Activated CD4-positive, alpha-beta memory T cell treated with anti-CD3 and anti-CD28 coated beads for 36 hours (primary cell): ENCODE results near the gene BTBD9. TPM values are rescaled to one million over a fixed set of nuclear protein-coding genes. Genes with fewer than 3 reads are reported as not detected.
A peak's percentile ranks its signal among the peaks of the same experiment; 100 is the strongest.

ENCODE experiments used
- CTCF ChIA-PET: fragments of 350-600 bp; sonication (Branson Sonifier 250); formaldehyde crosslinking; loops from one replicate; lab custom pipeline; 2021; ENCODE audit warnings: antibody characterized with exemption, inconsistent platforms; lab: Charles Lee
- POLR2A ChIA-PET: fragments of 350-600 bp; sonication (Branson Sonifier 250); formaldehyde crosslinking; loops from one replicate; lab custom pipeline; 2021; ENCODE audit warnings: antibody characterized with exemption; lab: Charles Lee
- DNase-seq: peaks from one replicate; pipeline ENCODE4 v3.0.0-alpha.2; 2020
- H3K27ac Mint-ChIP-seq: one replicate; pipeline ENCODE4 v1.8.0; 2021; ENCODE audit warnings: mixed read lengths
- H3K27me3 Mint-ChIP-seq: one replicate; pipeline ENCODE4 v1.8.0; 2021; ENCODE audit warnings: mixed read lengths
- H3K36me3 Mint-ChIP-seq: one replicate; pipeline ENCODE4 v1.8.0; 2021; ENCODE audit warnings: mixed read lengths
- H3K4me1 Mint-ChIP-seq: one replicate; pipeline ENCODE4 v1.8.0; 2021; ENCODE audit warnings: low read depth, mixed read lengths
- H3K4me3 Mint-ChIP-seq: one replicate; pipeline ENCODE4 v1.8.0; 2021; ENCODE audit warnings: mild to moderate bottlenecking, mixed read lengths
- H3K9me3 Mint-ChIP-seq: one replicate; pipeline ENCODE4 v1.8.0; 2021; ENCODE audit warnings: mixed read lengths
- intact Hi-C: fragments of 100-400 bp; cut with micrococcal nuclease; formaldehyde crosslinking; loops from one replicate; pipeline ENCODE4 v1.15.1; 2023
- total RNA-seq, 2 experiments: library from RNA; stranded (reverse); gene quantifications; one replicate each; pipeline ENCODE4 v1.2.3, GENCODE V29; 2021

The BTBD9 gene
- total RNA-seq, 2 experiments from 2014 or later = 14.4 to 14.6 TPM

- no peak for DNase-seq
- no peaks in the 10 kb centered on the region for H3K27me3 Mint-ChIP-seq
- intact Hi-C loops = no loop called here
- H3K27ac Mint-ChIP-seq = no peak overlapping the region
- peaks cover 14% of the 10 kb centered on the region for H3K4me1 Mint-ChIP-seq
- H3K4me3 Mint-ChIP-seq = no peak overlapping the region
- no peaks in the 10 kb centered on the region for H3K9me3 Mint-ChIP-seq
- no peaks in the 10 kb centered on the region for H3K36me3 Mint-ChIP-seq
- ChIA-PET POLR2A (interaction anchor here (0.6 kb wide), 1 partner anchor 56 kb away, joined by 3 read pairs; no protein-coding TSS in a partner anchor), CTCF (no interaction called here)
Observed at GRCh38 chr6:38306931-38307330, 332.8 kb downstream of the BTBD9 start.

GRCh38 chr6:38305995-38306681 lies 333.6 kb downstream of the BTBD9 start:
- Mint-ChIP-seq H3K27me3 (no peaks in the 10 kb centered on the region), H3K36me3 (peaks cover 2% of the 10 kb centered on the region), H3K27ac (no peak overlapping the region), H3K4me3 (no peak overlapping the region), H3K4me1 (peaks cover 16% of the 10 kb centered on the region), H3K9me3 (no peaks in the 10 kb centered on the region)
- CTCF ChIA-PET = no interaction called here
- no peak for DNase-seq
- POLR2A ChIA-PET = no interaction called here
- intact Hi-C loops = no loop called here

- intact Hi-C loops = no loop called here
- H3K36me3 Mint-ChIP-seq = peaks cover 8% of the 10 kb centered on the region
- peaks cover 4% of the 10 kb centered on the region for H3K9me3 Mint-ChIP-seq
Observed at GRCh38 chr6:38302838-38303237, 336.9 kb downstream of the BTBD9 start.

GRCh38 chr6:38302081-38302480 lies 337.6 kb downstream of the BTBD9 start:
- no peak for DNase-seq
- CTCF ChIA-PET = no interaction called here
- H3K4me3 Mint-ChIP-seq = no peak overlapping the region
- H3K4me1 Mint-ChIP-seq = peaks cover 10% of the 10 kb centered on the region
- H3K27me3 Mint-ChIP-seq = no peaks in the 10 kb centered on the region
- H3K27ac Mint-ChIP-seq = no peak overlapping the region
- H3K9me3 Mint-ChIP-seq = peaks cover 7% of the 10 kb centered on the region
- POLR2A ChIA-PET = no interaction called here
- peaks cover 11% of the 10 kb centered on the region for H3K36me3 Mint-ChIP-seq
- intact Hi-C loops = no loop called here

More at GRCh38 chr6:38302838-38303237, 336.9 kb downstream of the BTBD9 start:
- Mint-ChIP-seq H3K4me1 (peaks cover 15% of the 10 kb centered on the region), H3K27me3 (no peaks in the 10 kb centered on the region), H3K4me3 (no peak overlapping the region), H3K27ac (no peak overlapping the region)
- no peak for DNase-seq
- CTCF ChIA-PET = no interaction called here
- POLR2A ChIA-PET = no interaction called here

GRCh38 chr6:38290133-38290799 lies 349.5 kb downstream of the BTBD9 start:
- Mint-ChIP-seq H3K4me1 (no peaks in the 10 kb centered on the region), H3K4me3 (no peak overlapping the region), H3K27ac (no peak overlapping the region), H3K9me3 (peaks cover 13% of the 10 kb centered on the region), H3K27me3 (no peaks in the 10 kb centered on the region), H3K36me3 (peaks cover 23% of the 10 kb centered on the region)
- DNase-seq = no peak
- POLR2A ChIA-PET = no interaction called here
- intact Hi-C loops = no loop called here
- CTCF ChIA-PET = no interaction called here

- CTCF ChIA-PET = no interaction called here
- no peaks in the 10 kb centered on the region for H3K27me3 Mint-ChIP-seq
Observed at GRCh38 chr6:38287487-38287886, 352.2 kb downstream of the BTBD9 start.

GRCh38 chr6:38284802-38285394 lies 354.8 kb downstream of the BTBD9 start:
- Mint-ChIP-seq H3K4me3 (no peak overlapping the region), H3K9me3 (no peaks in the 10 kb centered on the region), H3K27ac (no peak overlapping the region), H3K4me1 (peaks cover 16% of the 10 kb centered on the region), H3K27me3 (no peaks in the 10 kb centered on the region), H3K36me3 (peaks cover 16% of the 10 kb centered on the region)
- POLR2A ChIA-PET = no interaction called here
- CTCF ChIA-PET = no interaction called here
- intact Hi-C loops = no loop called here
- DNase-seq = no peak

More at GRCh38 chr6:38287487-38287886, 352.2 kb downstream of the BTBD9 start:
- no peaks in the 10 kb centered on the region for H3K9me3 Mint-ChIP-seq
- peaks cover 18% of the 10 kb centered on the region for H3K36me3 Mint-ChIP-seq
- POLR2A ChIA-PET = no interaction called here
- no peak for DNase-seq
- peaks cover 16% of the 10 kb centered on the region for H3K4me1 Mint-ChIP-seq
- H3K4me3 Mint-ChIP-seq = no peak overlapping the region
- intact Hi-C loops = no loop called here
- no peak overlapping the region for H3K27ac Mint-ChIP-seq

GRCh38 chr6:38283734-38284362 lies 355.9 kb downstream of the BTBD9 start:
- Mint-ChIP-seq H3K36me3 (peaks cover 19% of the 10 kb centered on the region), H3K27ac (no peak overlapping the region), H3K4me3 (no peak overlapping the region), H3K4me1 (peaks cover 16% of the 10 kb centered on the region), H3K27me3 (no peaks in the 10 kb centered on the region), H3K9me3 (no peaks in the 10 kb centered on the region)
- intact Hi-C loops = no loop called here
- DNase-seq = peak; percentile 23
- ChIA-PET POLR2A (no interaction called here), CTCF (no interaction called here)

- intact Hi-C loops = no loop called here
- Mint-ChIP-seq H3K4me1 (peaks cover 16% of the 10 kb centered on the region), H3K27ac (no peak overlapping the region)
Observed at GRCh38 chr6:38282911-38283310, 356.8 kb downstream of the BTBD9 start.

GRCh38 chr6:38281126-38281525 lies 358.6 kb downstream of the BTBD9 start:
- intact Hi-C loops = no loop called here
- Mint-ChIP-seq H3K27ac (no peak overlapping the region), H3K4me1 (peaks cover 16% of the 10 kb centered on the region), H3K9me3 (peaks cover 2% of the 10 kb centered on the region), H3K27me3 (no peaks in the 10 kb centered on the region), H3K36me3 (peaks cover 18% of the 10 kb centered on the region), H3K4me3 (no peak overlapping the region)
- no peak for DNase-seq
- ChIA-PET CTCF (interaction anchor here (0.7 kb wide), 1 partner anchor 1889 kb away, joined by 3 read pairs; no protein-coding TSS in a partner anchor), POLR2A (no interaction called here)

More at GRCh38 chr6:38282911-38283310, 356.8 kb downstream of the BTBD9 start:
- H3K9me3 Mint-ChIP-seq = no peaks in the 10 kb centered on the region
- ChIA-PET POLR2A (no interaction called here), CTCF (no interaction called here)
- H3K36me3 Mint-ChIP-seq = peaks cover 14% of the 10 kb centered on the region
- H3K4me3 Mint-ChIP-seq = no peak overlapping the region
- DNase-seq = no peak
- H3K27me3 Mint-ChIP-seq = no peaks in the 10 kb centered on the region

GRCh38 chr6:38279963-38280588 lies 359.7 kb downstream of the BTBD9 start:
- H3K4me1 Mint-ChIP-seq = peaks cover 14% of the 10 kb centered on the region
- H3K27ac Mint-ChIP-seq = no peak overlapping the region

GRCh38 chr6:38279423-38279822 lies 360.3 kb downstream of the BTBD9 start:
- Mint-ChIP-seq H3K4me3 (no peak overlapping the region), H3K9me3 (peaks cover 2% of the 10 kb centered on the region), H3K27ac (no peak overlapping the region), H3K27me3 (no peaks in the 10 kb centered on the region), H3K4me1 (peaks cover 10% of the 10 kb centered on the region), H3K36me3 (peaks cover 17% of the 10 kb centered on the region)
- no peak for DNase-seq
- ChIA-PET POLR2A (no interaction called here), CTCF (no interaction called here)
- intact Hi-C loops = no loop called here

More at GRCh38 chr6:38279963-38280588, 359.7 kb downstream of the BTBD9 start:
- peaks cover 2% of the 10 kb centered on the region for H3K9me3 Mint-ChIP-seq
- H3K36me3 Mint-ChIP-seq = peaks cover 19% of the 10 kb centered on the region
- no peak for DNase-seq
- ChIA-PET CTCF (no interaction called here), POLR2A (no interaction called here)
- H3K27me3 Mint-ChIP-seq = no peaks in the 10 kb centered on the region
- intact Hi-C loops = no loop called here
- H3K4me3 Mint-ChIP-seq = no peak overlapping the region
